ENCODE measurements around the gene GPR18. TPM values are rescaled to one million over a fixed set of nuclear protein-coding genes. Genes with fewer than 3 reads are reported as not detected.
"Not testable (repeated sequence)": the region's sequence is repeated elsewhere in the genome, so short reads cannot be mapped to it uniquely, and the experiment has no call there.

Gene GPR18
- total RNA-seq, 1 donor from 2014 or later: not detected

DNA sequence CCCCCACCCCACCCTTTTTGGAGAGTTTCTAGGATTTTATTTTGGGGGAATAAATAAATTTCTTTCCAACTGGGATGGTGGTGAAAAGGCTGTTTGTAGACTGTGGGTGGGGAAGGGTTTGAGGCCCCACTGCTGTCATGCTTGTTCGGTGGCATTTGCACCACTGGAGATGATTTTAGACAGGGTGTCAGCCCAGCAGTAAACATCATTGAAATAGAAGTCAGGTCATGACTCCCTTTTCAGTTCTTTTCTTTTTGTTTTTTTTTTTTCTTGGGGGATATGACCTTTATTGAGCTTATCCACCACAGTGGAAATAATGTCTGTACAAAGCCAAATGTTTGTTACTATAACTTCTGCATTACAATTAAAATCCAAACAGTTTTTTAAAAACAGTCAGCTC is 43.4 kb downstream of the GPR18 start:
- TF ChIP-seq, protein P1, sequence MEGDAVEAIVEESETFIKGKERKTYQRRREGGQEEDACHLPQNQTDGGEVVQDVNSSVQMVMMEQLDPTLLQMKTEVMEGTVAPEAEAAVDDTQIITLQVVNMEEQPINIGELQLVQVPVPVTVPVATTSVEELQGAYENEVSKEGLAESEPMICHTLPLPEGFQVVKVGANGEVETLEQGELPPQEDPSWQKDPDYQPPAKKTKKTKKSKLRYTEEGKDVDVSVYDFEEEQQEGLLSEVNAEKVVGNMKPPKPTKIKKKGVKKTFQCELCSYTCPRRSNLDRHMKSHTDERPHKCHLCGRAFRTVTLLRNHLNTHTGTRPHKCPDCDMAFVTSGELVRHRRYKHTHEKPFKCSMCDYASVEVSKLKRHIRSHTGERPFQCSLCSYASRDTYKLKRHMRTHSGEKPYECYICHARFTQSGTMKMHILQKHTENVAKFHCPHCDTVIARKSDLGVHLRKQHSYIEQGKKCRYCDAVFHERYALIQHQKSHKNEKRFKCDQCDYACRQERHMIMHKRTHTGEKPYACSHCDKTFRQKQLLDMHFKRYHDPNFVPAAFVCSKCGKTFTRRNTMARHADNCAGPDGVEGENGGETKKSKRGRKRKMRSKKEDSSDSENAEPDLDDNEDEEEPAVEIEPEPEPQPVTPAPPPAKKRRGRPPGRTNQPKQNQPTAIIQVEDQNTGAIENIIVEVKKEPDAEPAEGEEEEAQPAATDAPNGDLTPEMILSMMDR (conservative IDR thresholded peaks at IDR 0.05; ENCODE audit: low read depth, low read length): no peak
- no peak overlapping the region for H3K4me3 ChIP-seq (ENCODE audit: low read depth, low read length)

DNA sequence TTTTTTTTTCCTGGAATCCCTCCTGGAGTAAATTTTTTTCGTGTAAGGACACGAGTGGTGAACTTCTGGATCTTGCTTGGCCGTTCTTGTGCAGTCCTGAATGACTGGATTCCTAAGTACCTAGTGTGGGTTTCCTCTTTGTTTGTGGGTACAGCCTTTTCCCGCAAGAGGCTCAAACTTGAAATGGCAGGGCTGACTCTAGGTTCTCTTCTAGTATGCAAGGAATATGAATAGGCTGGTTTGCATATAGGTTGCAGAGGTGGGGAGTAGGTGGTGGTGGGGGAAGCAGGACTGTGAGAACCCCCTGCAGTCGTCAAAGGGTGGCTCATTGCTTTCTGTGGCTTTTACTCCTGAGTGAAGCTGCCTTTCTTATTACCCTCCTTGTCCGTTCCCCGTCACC is 43.9 kb downstream of the GPR18 start:
- H3K4me3 ChIP-seq (ENCODE audit: low read depth, low read length): no peak overlapping the region
- DNase-seq (ENCODE audit: low read depth): no peak
- TF ChIP-seq, protein P1 (conservative IDR thresholded peaks at IDR 0.05; ENCODE audit: low read depth, low read length): no peak

More for the DNA sequence above, 43.4 kb downstream of the GPR18 start:
- no peak for DNase-seq (ENCODE audit: low read depth)

DNA sequence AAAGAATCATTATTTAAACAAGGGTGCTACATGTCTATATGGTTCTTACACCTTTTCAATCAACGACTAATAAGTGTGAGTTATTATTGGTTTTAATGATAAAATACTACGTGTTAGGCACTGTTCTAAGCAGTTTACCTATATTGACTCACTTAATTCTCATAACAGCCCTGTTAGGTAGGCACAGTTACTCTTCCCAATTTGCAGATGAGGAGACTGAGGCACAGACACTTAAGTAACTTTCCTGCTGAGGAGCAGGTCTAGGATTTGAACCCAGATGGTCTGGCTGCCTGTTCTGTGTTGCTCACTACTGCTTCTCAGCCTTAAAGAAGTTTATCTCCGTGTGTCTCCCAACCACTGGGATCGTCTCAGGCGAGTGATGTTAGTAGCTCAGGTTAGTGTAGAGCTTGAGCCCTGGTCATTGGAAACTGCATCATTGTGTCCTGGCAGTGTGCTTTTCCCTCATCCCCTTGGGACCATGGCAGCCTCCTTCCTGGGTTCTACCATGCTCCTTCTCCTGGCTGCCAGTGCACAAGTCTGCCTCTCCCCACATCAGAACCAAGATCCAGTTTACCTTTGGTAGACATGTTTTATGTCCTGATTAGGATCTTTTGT is 46.7 kb downstream of the GPR18 start:
- H3K4me3 ChIP-seq (ENCODE audit: low read depth, low read length): no peak overlapping the region
- TF ChIP-seq, protein P1 (conservative IDR thresholded peaks at IDR 0.05; ENCODE audit: low read depth, low read length): no peak
- DNase-seq (ENCODE audit: low read depth): no peak

DNA sequence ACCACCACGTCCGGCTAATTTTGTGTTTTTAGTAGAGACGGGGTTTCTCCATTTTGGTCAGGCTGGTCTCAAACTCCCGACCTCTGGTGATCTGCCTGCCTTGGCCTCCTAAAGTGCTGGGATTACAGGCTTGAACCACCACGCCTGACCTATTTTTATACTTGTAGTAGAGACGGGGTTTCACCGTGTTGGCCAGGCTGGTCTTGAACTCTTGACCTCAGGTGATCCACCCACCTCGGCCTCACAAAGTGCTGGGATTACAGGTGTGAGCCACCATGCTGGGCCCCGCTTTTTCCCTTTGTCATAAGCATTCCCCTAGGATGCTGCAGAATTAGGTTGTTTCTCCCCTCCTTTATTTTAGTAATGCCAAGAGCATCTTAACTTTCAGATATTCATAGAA is 47.6 kb downstream of the GPR18 start:
- not testable (repeated sequence) for H3K4me3 ChIP-seq (ENCODE audit: low read depth, low read length); DNase-seq (ENCODE audit: low read depth)

DNA sequence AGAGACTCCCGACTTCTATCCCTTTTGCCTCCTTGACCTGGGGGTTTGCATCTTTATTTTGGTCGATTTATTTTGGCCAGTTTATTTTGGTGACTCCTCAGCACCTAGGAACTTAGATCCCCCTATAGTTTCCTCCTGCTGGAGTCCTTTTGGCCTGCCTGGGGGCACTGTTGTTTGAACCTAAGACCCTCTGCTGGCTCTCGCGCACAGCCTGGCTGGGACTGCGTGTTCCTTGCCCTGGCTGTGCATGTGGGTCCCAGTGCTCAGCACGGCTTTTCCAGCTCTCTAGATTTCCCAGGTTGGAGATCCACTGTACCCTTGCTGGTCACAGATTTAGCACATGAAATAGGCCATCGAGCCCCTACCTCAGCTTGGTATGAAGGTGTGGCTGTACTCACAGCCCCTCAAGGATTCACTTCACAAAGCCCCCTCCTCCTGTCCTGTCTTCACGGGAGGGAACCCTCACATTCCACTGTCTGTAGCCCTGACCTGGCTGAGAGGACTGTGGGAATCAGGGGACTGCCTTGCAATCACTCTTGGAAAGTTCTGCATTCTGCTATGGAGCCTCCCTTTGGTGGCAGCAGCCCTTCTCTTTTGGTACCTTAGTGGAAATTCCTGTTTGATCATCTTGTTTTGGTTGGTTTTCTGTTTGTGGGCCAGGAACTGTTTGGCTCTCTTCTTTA is 49.2 kb downstream of the GPR18 start:
- TF ChIP-seq, protein P1 (conservative IDR thresholded peaks at IDR 0.05; ENCODE audit: low read depth, low read length): no peak
- no peak overlapping the region for H3K4me3 ChIP-seq (ENCODE audit: low read depth, low read length)
- DNase-seq (ENCODE audit: low read depth): no peak

DNA sequence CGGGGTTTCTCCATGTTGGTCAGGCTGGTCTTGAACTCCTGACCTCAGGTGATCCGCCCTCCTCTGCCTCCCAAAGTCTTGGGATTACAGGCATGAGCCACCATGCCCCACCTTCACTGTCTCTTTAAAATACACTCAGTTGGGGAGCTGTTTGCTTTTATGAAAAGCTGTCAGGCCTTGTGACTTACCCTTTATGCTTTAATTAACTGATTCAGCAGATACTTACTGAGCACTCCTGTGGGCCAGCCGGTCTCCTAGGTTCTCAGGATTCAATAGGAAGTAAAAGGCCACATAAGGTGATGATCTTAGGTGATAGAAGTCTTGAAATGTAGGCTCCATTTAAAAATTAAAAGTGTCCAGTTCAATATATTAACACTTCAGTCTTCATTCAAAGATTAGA is 50.0 kb downstream of the GPR18 start:
- no peak overlapping the region for H3K4me3 ChIP-seq (ENCODE audit: low read depth, low read length)

DNA sequence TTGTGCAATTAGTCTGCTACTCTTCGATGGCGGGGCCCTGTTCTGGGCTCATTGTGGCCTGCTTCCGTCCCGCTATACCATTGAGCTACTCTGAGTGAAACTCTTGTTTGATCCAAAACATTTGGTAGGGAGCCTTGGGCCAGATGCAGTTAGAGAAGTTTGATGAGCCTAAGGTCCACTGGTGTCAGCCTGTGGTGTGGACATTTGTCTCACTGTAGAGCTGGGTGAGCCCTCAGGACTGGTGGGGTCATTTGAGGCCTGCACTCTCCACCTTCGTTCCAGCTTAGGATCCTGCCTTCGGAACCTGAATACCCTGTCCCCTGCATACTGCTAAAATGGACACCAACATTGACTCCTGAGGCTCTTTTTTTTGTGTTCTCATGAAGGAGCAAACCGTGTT is 50.7 kb downstream of the GPR18 start:
- DNase-seq (ENCODE audit: low read depth): no peak
- TF ChIP-seq, protein P1 (conservative IDR thresholded peaks at IDR 0.05; ENCODE audit: low read depth, low read length): no peak
- H3K4me3 ChIP-seq (ENCODE audit: low read depth, low read length): no peak overlapping the region

More for the DNA sequence above, 50.0 kb downstream of the GPR18 start:
- DNase-seq (ENCODE audit: low read depth): no peak
- TF ChIP-seq, protein P1 (conservative IDR thresholded peaks at IDR 0.05; ENCODE audit: low read depth, low read length): no peak

Data from epithelial cell of proximal tubule (primary cell).